Endometrium (tissue), 2 donors: ENCODE measurements around the gene NSMCE1.
"Not testable (repeated sequence)": the region's sequence is repeated elsewhere in the genome, so short reads cannot be mapped to it uniquely, and the experiment has no call there.

Source experiments
- FAIRE-seq: peaks from 2 replicates; lab custom pipeline; 2012; peaks lifted over from hg19 to GRCh38; lab: Jason Lieb, UNC
- donor health status: control.
- donor health status: control.

The NSMCE1 gene

GRCh38 chr16:27214084-27214961 lies 54.2 kb downstream of the NSMCE1 start:
- FAIRE-seq: no peak

GRCh38 chr16:27211026-27211425 lies 57.5 kb downstream of the NSMCE1 start:
- no peak for FAIRE-seq

GRCh38 chr16:27210174-27210573 lies 58.4 kb downstream of the NSMCE1 start:
- FAIRE-seq: no peak

DNA sequence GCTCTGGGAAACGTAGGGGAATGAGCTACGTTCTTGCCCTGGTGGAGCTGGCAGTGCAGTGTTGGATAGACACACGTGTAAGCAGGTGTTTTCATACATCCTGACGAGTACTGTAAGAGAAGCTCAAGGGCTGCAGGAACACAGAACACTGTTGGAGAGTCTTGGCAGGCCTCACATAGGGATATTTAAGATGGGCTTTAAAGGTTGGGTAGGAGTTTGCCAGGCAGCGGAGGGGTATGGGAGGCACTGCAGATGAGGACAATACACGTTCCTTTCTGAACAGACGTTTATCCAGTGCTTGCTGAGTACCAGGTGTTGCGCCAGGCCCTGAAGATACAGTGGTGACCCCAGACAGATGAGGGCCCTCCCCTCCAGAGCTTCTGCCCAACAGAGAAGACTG lies 59.0 kb downstream of the NSMCE1 start:
- FAIRE-seq: no peak

GRCh38 chr16:27208796-27209195 lies 59.8 kb downstream of the NSMCE1 start:
- no peak for FAIRE-seq

- FAIRE-seq: no peak
Observed at GRCh38 chr16:27208081-27208680, 60.4 kb downstream of the NSMCE1 start.

- not testable (repeated sequence) for FAIRE-seq
Observed at GRCh38 chr16:27207121-27207520, 61.5 kb downstream of the NSMCE1 start.

- FAIRE-seq: no peak
Observed at GRCh38 chr16:27205423-27206065, 63.0 kb downstream of the NSMCE1 start.

GRCh38 chr16:27204312-27204915 lies 64.2 kb downstream of the NSMCE1 start:
- no peak for FAIRE-seq

DNA sequence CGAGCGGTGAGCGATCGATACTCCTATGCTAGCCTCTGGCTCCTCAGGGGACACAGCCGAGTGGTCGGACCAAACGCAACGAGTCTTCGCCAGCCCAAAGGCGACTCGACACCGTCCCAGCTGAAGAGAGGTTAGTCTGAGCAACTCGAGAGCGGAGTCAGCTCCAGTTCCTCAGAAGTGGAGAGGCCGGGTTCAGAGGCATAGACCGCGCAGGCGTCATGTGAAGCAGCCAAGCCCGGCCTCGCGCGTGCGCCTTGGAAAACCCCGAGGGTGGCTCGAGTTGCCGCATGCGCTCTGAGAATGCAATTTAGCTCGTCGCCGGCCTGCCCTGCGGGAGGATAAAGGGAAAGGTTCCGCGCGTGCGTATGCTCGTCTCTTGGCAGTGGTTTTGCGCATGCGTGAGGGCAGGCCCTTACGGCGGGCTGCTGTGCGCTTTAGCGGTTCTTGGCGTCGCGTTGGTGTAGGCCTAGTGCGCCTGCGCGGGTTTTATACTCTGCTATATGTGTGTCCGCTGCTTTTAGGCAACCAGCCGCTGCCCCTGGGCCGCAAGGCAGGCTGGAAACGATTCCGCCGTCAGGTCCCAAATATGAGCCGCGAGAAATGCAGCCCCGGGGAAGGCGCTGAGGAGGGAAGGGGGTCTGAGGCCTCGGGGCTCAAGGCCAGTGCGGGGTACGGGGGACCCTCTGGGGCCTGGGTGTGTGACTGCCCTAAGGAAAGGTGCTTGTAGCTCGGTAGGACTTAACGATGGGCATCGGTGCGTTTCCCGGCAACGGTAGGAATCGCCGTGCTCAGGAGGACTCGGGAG lies 64.9 kb downstream of the NSMCE1 start, which contains the start of gene KDM8:
TSS of gene KDM8 (plus strand) at position 20 of the 805 bp plus-strand sequence. CDS start 6,598 bp downstream, outside the sequence.
- FAIRE-seq: peak; percentile 8

GRCh38 chr16:27202923-27203506 lies 65.6 kb downstream of the NSMCE1 start:
- FAIRE-seq: no peak

DNA sequence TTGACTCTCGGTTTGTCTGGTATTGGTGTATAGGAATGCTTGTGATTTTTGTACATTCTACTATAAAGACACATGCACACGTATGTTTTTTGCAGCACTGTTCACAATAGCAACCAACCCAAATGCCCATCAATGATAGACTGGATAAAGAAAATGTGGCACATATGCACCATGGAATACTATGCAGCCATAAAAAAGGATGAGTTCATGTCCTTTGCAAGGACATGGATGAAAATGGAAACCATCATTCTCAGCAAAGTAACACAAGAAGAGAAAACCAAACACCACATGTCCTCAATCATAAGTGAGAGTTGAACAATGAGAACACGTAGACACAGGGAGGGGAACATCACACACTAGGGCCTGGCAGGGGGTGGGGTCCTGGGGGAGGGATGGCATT lies 67.7 kb downstream of the NSMCE1 start:
- FAIRE-seq: not testable (repeated sequence)

- FAIRE-seq: no peak
Observed at GRCh38 chr16:27199736-27200135, 68.8 kb downstream of the NSMCE1 start.

- FAIRE-seq: no peak
Observed at GRCh38 chr16:27199235-27199586, 69.4 kb downstream of the NSMCE1 start.

DNA sequence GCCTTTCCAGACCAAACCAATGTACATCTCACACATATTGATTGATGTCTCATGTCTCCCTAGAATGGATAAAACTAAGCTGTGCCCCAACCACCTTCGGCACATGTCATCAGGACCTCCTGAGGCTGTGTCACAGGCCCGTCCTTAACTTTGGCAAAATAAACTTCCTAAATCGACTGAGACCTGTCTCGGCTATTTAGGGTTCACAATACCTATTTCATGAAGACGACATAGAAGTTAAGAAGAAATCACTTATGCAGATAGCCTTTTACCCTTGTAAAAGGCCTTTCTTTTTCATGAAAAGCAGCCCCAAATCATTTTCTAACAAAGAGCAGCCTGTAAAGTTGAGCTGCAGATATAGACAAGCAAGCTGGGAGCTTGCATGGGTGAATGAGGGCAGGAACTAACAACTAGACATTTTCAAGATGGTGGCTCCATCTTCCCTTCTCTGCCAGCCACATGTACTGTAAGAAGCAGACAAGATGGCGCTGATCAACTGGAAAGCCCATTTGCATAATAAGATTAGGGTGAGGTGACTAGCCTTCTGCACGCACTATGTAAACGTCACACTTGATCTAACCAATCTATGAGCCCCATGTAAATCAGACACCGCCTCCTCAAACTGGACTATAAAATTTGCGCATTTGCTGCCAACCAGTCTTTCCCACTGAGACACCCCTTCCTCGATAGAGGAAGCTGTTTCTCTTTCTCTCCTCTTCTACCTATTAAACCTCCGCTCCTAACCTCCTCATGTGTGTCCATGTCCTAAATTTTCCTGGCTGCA lies 69.9 kb downstream of the NSMCE1 start:
- FAIRE-seq: no peak

GRCh38 chr16:27197004-27197403 lies 71.6 kb downstream of the NSMCE1 start:
- FAIRE-seq: no peak

GRCh38 chr16:27195941-27196595 lies 72.5 kb downstream of the NSMCE1 start:
- FAIRE-seq: no peak

DNA sequence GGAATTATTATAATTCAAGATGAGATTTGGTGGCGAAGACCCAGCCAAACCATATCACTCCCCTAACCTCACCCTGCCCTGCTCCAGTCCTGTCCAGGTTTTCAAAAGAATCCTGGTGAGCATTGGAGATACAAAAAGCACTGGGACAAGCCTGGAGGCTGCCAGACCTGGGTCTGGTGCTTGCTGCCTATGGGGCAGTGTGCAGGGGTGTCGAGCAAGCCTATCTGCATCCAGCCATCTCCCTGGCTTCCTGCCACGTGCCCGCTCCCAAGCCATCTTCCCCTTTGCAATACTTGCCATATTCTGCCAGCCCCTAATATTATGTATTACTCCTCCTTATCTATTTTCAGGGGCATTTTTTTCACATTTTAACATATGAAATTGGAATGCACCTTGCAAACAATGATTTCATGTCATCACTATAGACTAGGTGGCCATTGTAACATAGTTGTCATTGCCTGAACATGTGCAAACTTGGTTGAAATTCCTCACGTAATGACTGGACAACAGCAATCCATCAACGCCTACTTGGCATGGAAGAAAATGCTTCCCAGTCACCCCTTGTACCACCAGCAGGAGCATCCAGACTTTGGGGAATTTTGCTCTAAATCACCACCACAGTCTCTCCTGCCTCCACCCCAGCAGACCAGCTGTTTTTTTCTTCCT lies 73.4 kb downstream of the NSMCE1 start:
- FAIRE-seq: no peak

DNA sequence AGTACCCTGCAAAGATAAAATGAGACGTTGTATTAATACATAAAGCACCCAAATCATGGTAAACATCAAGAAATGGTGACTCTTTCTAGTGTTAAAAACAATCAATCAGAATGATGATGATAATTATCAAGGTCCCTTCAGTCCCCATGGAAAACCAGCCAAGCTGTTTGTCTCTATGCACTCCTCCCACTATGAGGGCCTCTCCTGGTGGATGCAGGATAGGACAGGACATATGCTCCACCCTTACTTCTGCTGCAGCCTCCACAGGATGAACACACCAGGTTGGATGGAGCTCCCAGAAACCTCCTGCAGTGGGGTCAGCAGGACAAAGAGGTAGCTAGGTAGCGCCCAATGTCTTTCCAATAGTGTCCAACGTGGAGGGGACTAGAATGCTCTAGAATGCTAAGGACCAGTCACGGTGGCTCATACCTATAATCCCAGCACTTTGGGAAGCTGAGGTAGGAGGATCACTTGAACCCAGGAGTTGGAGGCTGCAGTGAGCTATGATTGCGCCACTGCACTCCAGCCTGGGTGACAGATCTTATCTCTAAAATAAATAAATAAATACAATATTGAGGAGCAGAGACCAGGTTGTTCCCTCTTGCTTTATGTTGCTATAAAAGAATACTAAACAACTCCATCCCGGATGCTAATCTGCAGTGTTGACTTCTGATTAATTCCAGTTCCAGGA lies 75.1 kb downstream of the NSMCE1 start:
- no peak for FAIRE-seq
